D721Med (cell line): ENCODE measurements around the gene FASN.

Source experiments
- DNase-seq: peaks from one replicate; pipeline ENCODE4 v3.0.0; 2011; ENCODE audit warnings: low spot score; ENCODE audit not compliant: insufficient read length
- FAIRE-seq: peaks from 2 replicates; lab custom pipeline; 2011; peaks lifted over from hg19 to GRCh38; lab: Jason Lieb, UNC
- CTCF ChIP-seq: IDR thresholded peaks from 2 replicates; pipeline ENCODE4 v1.5.1; 2012; ENCODE audit warnings: mild to moderate bottlenecking, control low read depth; ENCODE audit not compliant: insufficient read depth; ENCODE audit errors: missing control alignments

The FASN gene

DNA sequence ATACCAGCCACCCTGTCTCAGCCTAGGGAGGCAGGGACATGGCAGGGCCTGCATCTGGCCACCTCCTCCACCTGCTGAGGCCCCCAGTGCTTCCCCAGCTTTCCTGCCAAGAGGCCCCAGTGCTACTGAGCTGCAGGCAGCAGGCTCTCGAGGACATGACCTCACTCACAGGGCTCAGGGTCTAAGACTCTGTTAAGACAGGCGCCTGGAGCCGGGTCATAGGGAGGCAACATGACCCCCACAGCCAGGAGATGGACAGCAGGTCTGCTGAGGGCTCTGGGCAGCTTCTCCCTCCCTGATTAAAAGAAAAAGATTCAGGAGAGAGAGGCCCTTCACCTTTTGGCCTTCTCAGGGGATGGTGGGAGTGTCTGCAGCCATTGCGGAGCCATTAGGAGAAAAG lies 23.2 kb upstream of the FASN start:
- FAIRE-seq (no peak), DNase-seq (no peak)
- no peak for TF ChIP-seq CTCF

- DNase-seq = no peak
- no peak for FAIRE-seq
- TF ChIP-seq CTCF = no peak
Measured at GRCh38 chr17:82120148-82120547, 22.1 kb upstream of the FASN start.

DNA sequence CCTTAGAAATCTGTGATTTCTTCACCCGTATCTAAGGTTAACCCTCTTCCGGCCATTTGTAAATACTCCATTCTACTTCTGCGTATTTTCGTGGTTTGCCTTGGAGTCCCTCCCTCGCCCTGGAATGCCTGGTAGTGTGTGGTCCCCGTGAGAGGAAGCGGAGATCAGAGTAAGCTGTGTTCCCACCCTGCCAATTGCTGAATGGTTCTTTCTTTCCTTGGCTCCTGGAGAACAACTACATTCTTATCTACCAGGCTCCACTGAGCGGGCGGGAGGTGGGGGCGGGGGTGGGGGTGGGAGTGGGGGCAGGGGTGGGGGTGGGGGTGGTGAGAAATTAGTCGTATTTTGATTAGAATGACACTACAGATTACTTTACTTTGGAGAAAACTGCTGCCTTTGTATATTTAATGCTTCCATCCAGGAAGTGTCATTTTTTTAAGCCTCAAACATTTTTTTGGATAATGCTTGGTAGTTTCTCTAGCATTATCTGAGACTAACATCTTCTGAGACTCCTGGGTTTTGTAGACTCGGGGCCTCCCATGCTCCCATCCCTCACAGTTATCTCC lies 20.9 kb upstream of the FASN start:
- no peak for TF ChIP-seq CTCF
- FAIRE-seq (no peak), DNase-seq (no peak)

DNA sequence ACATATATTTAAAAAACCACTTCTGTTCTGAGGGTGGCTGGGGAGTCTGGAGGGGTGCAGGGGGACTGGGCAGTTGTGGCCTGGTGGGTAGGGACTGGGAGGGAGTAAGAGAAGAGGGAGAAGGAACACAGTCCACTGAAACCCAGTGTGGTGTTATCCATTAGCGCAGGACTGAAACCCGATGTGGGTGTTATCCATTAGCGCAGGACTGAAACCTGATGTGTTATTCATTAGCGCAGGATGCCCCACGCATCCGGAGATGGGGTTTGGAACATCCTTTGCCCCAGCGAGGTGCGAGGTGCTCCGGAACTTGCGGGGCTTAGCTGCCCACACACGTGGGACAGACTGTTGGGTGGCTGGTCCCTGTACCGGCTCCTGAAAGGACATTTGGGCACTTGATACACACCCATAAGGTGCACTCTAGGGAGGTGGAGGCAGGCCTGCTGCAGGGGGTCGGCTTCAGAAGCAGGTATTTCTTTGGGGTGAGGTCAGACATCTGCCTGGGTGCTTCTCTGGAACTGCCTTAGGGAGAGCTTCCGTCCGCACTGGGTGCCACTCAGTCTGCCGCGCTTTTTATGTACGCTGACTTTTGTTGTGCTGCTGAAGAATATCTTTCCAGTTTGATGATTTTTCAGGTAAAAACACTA lies 20.3 kb upstream of the FASN start:
- FAIRE-seq (no peak), DNase-seq (no peak)
- no peak for TF ChIP-seq CTCF

DNA sequence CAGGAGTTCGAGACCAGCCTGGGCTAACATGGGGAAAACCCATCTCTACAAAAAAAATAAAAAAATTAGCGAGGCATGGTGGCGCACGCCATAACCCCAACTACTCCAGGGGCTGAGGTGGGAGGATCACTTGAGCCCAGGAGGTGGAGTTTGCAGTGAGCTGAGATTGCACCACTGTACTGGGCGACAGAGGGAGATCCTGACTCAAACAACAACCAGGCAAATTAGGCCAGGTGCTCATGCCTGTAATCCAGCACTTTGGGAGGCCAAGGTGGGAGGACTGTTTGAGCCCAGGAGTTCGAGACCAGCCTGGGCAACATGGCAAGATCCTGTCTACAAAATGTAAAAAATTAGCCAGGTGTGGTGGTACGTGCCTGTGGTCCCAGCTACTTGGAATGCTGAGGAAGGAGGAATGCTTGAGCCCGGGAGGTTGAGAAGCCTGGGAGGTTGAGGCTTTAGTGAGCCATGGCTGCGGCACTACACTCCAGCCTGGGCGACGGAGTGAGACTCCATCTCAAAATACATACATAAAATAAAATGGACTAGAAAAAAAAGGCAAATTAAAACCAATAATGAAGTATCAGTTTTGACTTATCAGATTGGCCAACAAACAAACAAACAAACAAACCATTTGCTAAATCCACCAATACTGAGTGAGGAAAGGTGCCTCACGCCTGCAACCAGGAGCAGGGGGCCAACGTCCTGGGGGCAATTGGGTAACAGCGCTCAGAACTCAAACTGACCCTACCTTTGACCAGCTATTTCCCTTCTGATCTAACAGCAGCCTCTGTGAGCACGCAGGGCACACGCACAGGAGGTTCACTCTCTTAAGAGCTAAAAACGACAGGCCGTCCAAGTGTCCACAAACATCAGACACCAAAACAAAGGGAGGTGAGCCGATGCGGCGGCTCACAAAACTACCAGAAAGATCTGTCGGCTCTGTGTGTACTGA lies 19.4 kb upstream of the FASN start:
- DNase-seq = no peak
- no peak for FAIRE-seq
- TF ChIP-seq CTCF = no peak

DNA sequence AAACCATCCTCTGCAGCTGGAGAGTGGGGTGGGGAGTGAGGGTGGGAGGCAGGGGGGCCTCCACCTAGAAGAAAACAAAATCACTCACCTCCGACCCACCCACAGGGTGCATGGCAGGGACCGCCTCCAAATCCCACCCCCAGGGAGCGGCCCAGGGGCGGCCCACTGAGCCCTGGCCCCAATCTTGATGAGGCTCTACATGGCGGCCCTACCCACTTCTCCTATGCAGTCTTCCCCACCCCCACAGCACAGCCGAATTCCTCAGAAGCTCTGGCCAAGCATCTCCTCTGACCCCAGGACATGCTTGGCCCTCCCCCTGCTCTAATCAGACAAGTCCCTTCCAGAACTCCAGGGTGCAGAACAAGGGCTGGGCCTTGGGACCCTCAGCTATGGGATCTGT lies 18.2 kb upstream of the FASN start:
- FAIRE-seq (no peak), DNase-seq (no peak)
- no peak for TF ChIP-seq CTCF
